Endothelial cell of umbilical vein (primary cell): ENCODE data around the gene MS4A14. TPM values are rescaled to one million over a fixed set of nuclear protein-coding genes. Genes with fewer than 3 reads are reported as not detected.

ENCODE experiments used
- polyA plus RNA-seq, 4 experiments: library from polyadenylated mRNA; depleted of rRNA in 3 of 4; stranded (reverse) in 3 of 4; unstranded in 1 of 4; fragments of >200 nt; gene quantifications; 2 replicates each; pipeline versions ENCODE4 v1.2.1 to v1.2.3, GENCODE V29; 2011 to 2012; ENCODE audit warnings: missing spikeins in 1 of 4
- total RNA-seq: library from RNA; stranded (reverse); gene quantifications from 2 replicates; pipeline ENCODE4 v1.2.3, GENCODE V29; 2021

The MS4A14 gene
- total and polyA plus RNA-seq, 2 donors (not counting 3 experiments of a cell fraction or from before 2014, with no cell fraction given) = not detected

Other genes starting within 250 kb of the MS4A14 start
- gene MS4A6A, start 213.4 kb upstream of the MS4A14 start, total RNA-seq = 2.7 and 2.9 TPM in 2 replicates
- gene MS4A6A, start 213.4 kb upstream of the MS4A14 start, polyA plus RNA-seq = 4.8 and 5.0 TPM in 2 replicates
- gene MS4A4E, start 153.3 kb upstream of the MS4A14 start, total RNA-seq = not detected in 2 replicates
- not detected in 2 replicates for gene MS4A4E, start 153.3 kb upstream of the MS4A14 start, polyA plus RNA-seq
- not detected in 2 replicates for gene MS4A4A, start 115.8 kb upstream of the MS4A14 start, total RNA-seq
- gene MS4A4A, start 115.8 kb upstream of the MS4A14 start, polyA plus RNA-seq = 0.13 and 0.19 TPM in 2 replicates
- gene MS4A6E, start 69.2 kb upstream of the MS4A14 start, total RNA-seq = not detected in 2 replicates
- gene MS4A6E, start 69.2 kb upstream of the MS4A14 start, polyA plus RNA-seq = not detected in 2 replicates
- gene MS4A7, start 17.9 kb upstream of the MS4A14 start, total RNA-seq = not detected in 2 replicates
- gene MS4A7, start 17.9 kb upstream of the MS4A14 start, polyA plus RNA-seq = 0.04 TPM in 1 of 2 replicates, not detected in the other
- gene MS4A5, start 33.1 kb downstream of the MS4A14 start, total RNA-seq = not detected in 2 replicates
- gene MS4A5, start 33.1 kb downstream of the MS4A14 start, polyA plus RNA-seq = not detected in 2 replicates
- not detected in 2 replicates for gene MS4A1, start 59.4 kb downstream of the MS4A14 start, total RNA-seq
- gene MS4A1, start 59.4 kb downstream of the MS4A14 start, polyA plus RNA-seq = not detected in 2 replicates
- not detected in 2 replicates for gene MS4A12, start 96.3 kb downstream of the MS4A14 start, total RNA-seq
- gene MS4A12, start 96.3 kb downstream of the MS4A14 start, polyA plus RNA-seq = not detected in 2 replicates
- not detected in 2 replicates for gene MS4A13, start 118.9 kb downstream of the MS4A14 start, total RNA-seq
- not detected in 2 replicates for gene MS4A13, start 118.9 kb downstream of the MS4A14 start, polyA plus RNA-seq